PC-9 (cell line): ENCODE results near the gene CNFN. TPM values are rescaled to one million over a fixed set of nuclear protein-coding genes. Genes with fewer than 3 reads are reported as not detected.

Experiments
- BruUV-seq: library from RNA; stranded (reverse); fragments of 400-500 nt; replicated peaks from 2 replicates; lab custom pipeline; 2021; lab: Mats Ljungman, UMichigan
- CTCF ChIA-PET: fragments of 300-600 bp; sonication (Branson Sonifier 250); formaldehyde crosslinking; loops from one replicate; lab custom pipeline; 2022; ENCODE audit warnings: antibody characterized with exemption; lab: Charles Lee
- POLR2A ChIA-PET: fragments of 300-600 bp; sonication (Branson Sonifier 250); formaldehyde crosslinking; loops from one replicate; lab custom pipeline; 2022; ENCODE audit warnings: antibody characterized with exemption; ENCODE audit not compliant: unreplicated experiment; lab: Charles Lee
- DNase-seq, 2 experiments: peaks; one replicate each; pipeline versions ENCODE4 v3.0.0 to v3.0.0-alpha.2; 2015 to 2022; ENCODE audit warnings: mixed read lengths in 1 of 2
- H2AFZ ChIP-seq: fragments of 200-600 bp; sonication (generic); 2 replicates; pipeline ENCODE4 v1.8.1; 2017; ENCODE audit warnings: antibody characterized with exemption
- H3F3A ChIP-seq: fragments of 200-600 bp; sonication (generic); 2 replicates; pipeline ENCODE4 v1.8.1; 2017; ENCODE audit warnings: antibody characterized with exemption, mild to moderate bottlenecking, low read depth; ENCODE audit not compliant: insufficient read depth
- H3K27ac ChIP-seq: fragments of 200-600 bp; sonication (generic); 2 replicates; pipeline ENCODE4 v1.6.1; 2016; ENCODE audit warnings: mixed run types
- H3K27me3 ChIP-seq: fragments of 200-600 bp; sonication (generic); 2 replicates; pipeline ENCODE4 v1.6.1; 2016; ENCODE audit warnings: low read depth, mixed run types; ENCODE audit not compliant: insufficient read depth
- H3K36me3 ChIP-seq: fragments of 200-600 bp; sonication (generic); 2 replicates; pipeline ENCODE4 v1.6.1; 2016; ENCODE audit warnings: low read depth, mixed run types
- H3K4me1 ChIP-seq: fragments of 200-600 bp; sonication (generic); replicated peaks from 2 replicates; pipeline ENCODE4 v1.6.1; 2016; ENCODE audit warnings: mixed run types; ENCODE audit not compliant: insufficient read depth
- H3K4me2 ChIP-seq: fragments of 200-600 bp; sonication (generic); 2 replicates; pipeline ENCODE4 v1.6.1; 2017; ENCODE audit warnings: mixed run types
- H3K4me3 ChIP-seq: fragments of 200-600 bp; sonication (generic); 2 replicates; pipeline ENCODE4 v1.6.1; 2016; ENCODE audit warnings: mixed run types
- H3K79me2 ChIP-seq: fragments of 200-600 bp; sonication (generic); 2 replicates; pipeline ENCODE4 v1.6.1; 2017; ENCODE audit warnings: low read depth, mixed run types
- H3K9me2 ChIP-seq: fragments of 200-600 bp; sonication (generic); 2 replicates; pipeline ENCODE4 v1.8.1; 2017; ENCODE audit warnings: mild to moderate bottlenecking; ENCODE audit not compliant: insufficient read depth
- H3K9me3 ChIP-seq: fragments of 200-600 bp; sonication (generic); 2 replicates; pipeline ENCODE4 v1.8.1; 2016; ENCODE audit warnings: low read depth; ENCODE audit not compliant: insufficient read depth
- H4K20me1 ChIP-seq: fragments of 200-600 bp; sonication (generic); 2 replicates; pipeline ENCODE4 v1.8.1; 2017; ENCODE audit not compliant: insufficient read depth
- EZH2 ChIP-seq: fragments of 200-600 bp; sonication (generic); IDR thresholded peaks from 2 replicates; pipeline ENCODE4 v1.8.0; 2017; ENCODE audit warnings: antibody characterized with exemption, low read depth
- intact Hi-C: fragments of 100-400 bp; cut with micrococcal nuclease; formaldehyde crosslinking; loops from one replicate; pipeline ENCODE4 v1.10.0; 2022; ENCODE audit not compliant: unreplicated experiment
- total RNA-seq: library from RNA; stranded (reverse); gene quantifications from 2 replicates; pipeline ENCODE4 v1.2.3, GENCODE V29; 2021
- TF ChIP-seq, protein P1 (sequence below): fragments of 200-600 bp; sonication (generic); conservative IDR thresholded peaks from 2 replicates; pipeline ENCODE4 v1.6.1; 2017; ENCODE audit warnings: mixed run types, antibody characterized with exemption, mild to moderate bottlenecking, moderate library complexity

CNFN gene
- total RNA-seq, 1 experiment from 2014 or later, result 4.9 TPM

DNA sequence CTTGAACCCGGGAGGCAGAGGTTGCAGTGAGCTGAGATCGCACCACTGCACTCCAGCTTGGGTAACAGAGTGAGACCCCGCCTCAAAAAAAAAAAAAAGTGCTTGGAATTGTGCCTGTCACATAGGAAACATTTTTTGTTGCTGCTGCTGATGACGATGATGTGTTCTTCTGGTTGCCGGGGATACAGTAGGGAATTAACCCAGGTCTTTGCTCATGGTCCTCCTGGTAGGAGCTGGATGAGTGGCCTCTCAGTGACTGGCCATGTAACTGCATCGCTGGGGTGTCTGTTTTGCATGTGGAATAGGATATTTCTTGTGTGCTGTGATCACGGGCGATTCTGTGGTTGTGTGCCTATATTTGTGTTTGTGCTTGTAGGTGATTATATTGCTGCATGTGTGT lies 4.7 kb upstream of the CNFN start:
- Histone ChIP-seq H3K27ac (no peak overlapping the region), H3K79me2 (peaks cover 12% of the 10 kb centered on the region), H4K20me1 (no peaks in the 10 kb centered on the region), H3K36me3 (no peaks in the 10 kb centered on the region), H3F3A (peaks cover 20% of the 10 kb centered on the region; the same call in 1 of the 2 replicates), H3K4me3 (no peak overlapping the region), H3K9me3 (no peaks in the 10 kb centered on the region), H3K9me2 (no peaks in the 10 kb centered on the region), H2AFZ (no peak overlapping the region), H3K4me1 (peaks cover 42% of the 10 kb centered on the region), H3K27me3 (peaks cover 3% of the 10 kb centered on the region; the same call in 1 of the 2 replicates), H3K4me2 (no peak overlapping the region)
- POLR2A ChIA-PET, result no interaction called here
- DNase-seq, result no peak
- intact Hi-C loops, result no loop called here
- no peak for TF ChIP-seq EZH2
- TF ChIP-seq, protein P1, sequence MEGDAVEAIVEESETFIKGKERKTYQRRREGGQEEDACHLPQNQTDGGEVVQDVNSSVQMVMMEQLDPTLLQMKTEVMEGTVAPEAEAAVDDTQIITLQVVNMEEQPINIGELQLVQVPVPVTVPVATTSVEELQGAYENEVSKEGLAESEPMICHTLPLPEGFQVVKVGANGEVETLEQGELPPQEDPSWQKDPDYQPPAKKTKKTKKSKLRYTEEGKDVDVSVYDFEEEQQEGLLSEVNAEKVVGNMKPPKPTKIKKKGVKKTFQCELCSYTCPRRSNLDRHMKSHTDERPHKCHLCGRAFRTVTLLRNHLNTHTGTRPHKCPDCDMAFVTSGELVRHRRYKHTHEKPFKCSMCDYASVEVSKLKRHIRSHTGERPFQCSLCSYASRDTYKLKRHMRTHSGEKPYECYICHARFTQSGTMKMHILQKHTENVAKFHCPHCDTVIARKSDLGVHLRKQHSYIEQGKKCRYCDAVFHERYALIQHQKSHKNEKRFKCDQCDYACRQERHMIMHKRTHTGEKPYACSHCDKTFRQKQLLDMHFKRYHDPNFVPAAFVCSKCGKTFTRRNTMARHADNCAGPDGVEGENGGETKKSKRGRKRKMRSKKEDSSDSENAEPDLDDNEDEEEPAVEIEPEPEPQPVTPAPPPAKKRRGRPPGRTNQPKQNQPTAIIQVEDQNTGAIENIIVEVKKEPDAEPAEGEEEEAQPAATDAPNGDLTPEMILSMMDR, result no peak
- CTCF ChIA-PET, result no interaction called here
- BruUV-seq, result no TSS peak

DNA sequence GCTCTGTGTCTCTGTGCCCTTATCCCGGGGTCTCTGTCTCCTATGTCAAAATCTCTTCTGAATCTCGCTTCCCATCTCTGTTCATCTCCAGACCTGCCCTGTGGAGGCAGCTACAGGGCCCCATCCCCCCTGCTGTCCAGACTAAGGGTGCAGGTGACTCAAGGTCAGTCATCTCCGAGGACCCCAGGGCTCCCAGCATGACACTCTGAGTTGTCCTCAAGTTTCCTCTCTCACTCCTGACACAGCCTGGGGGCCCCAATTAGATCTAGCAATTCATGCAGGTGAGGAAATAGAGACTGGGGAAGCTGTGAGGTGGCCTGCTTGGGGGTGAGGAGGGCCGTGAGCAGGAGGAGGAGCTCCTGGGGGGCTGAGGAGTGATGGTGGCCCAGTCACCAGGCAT lies 2.1 kb upstream of the CNFN start:
- Histone ChIP-seq H3F3A (peaks cover 16% of the 10 kb centered on the region; the same call in 1 of the 2 replicates), H3K27ac (no peak overlapping the region), H3K9me3 (no peaks in the 10 kb centered on the region), H3K27me3 (peaks cover 5% of the 10 kb centered on the region; the same call in 1 of the 2 replicates), H3K79me2 (no peaks in the 10 kb centered on the region), H3K4me3 (no peak overlapping the region), H3K4me2 (0 out of 2 replicates have a peak overlapping the region, but pooled peaks have one; percentile 19), H4K20me1 (no peaks in the 10 kb centered on the region), H3K36me3 (no peaks in the 10 kb centered on the region), H3K9me2 (no peaks in the 10 kb centered on the region), H3K4me1 (peaks cover 33% of the 10 kb centered on the region), H2AFZ (no peak overlapping the region)
- BruUV-seq, result no TSS peak
- TF ChIP-seq EZH2, result no peak
- TF ChIP-seq, protein P1, result no peak
- CTCF ChIA-PET, result no interaction called here
- intact Hi-C loops, result no loop called here
- POLR2A ChIA-PET, result no interaction called here
- no peak for DNase-seq

DNA sequence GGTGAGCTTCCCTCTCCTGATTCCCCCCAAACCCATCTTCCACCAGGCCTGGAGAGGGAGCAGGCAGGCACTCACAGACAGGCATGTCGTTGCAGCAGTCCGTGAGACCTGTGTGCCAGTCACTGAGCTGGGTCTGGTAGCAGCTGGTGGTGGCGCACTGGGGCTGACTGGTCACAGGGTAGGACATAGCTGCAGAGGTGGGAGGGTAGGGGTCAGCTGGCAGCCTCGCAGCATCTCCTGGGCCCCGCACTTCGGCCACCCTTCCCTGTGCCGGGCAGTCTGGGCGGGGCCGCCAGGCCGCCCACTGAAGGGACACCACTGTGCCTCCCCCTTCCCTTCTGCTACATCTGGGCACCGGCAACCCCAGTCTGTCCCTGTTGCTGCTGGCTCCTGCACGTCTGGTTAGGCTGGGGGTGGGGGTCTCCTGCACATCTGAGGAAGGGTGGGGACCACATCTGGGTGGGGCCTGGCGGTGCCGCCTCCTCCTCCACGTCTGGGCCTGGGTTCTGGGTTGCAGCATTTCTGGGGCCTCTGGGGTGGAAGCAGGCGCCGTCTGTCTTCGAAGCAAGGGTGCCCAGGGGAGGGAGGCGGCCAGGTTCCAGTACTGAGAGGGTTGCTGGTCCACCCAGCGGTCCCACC lies 1.1 kb downstream of the CNFN start:
- H3K79me2 ChIP-seq, result no peaks in the 10 kb centered on the region
- ChIA-PET CTCF (no interaction called here), POLR2A (no interaction called here)
- peaks cover 27% of the 10 kb centered on the region for H3K4me1 ChIP-seq
- H4K20me1 ChIP-seq, result no peaks in the 10 kb centered on the region
- no peak overlapping the region for H3K4me3 ChIP-seq
- H3K27me3 ChIP-seq, result peaks cover 5% of the 10 kb centered on the region; the same call in 1 of the 2 replicates
- peaks cover 13% of the 10 kb centered on the region for H3F3A ChIP-seq
- no peak overlapping the region for H3K4me2 ChIP-seq
- intact Hi-C loops, result no loop called here
- BruUV-seq, result no TSS peak
- no peaks in the 10 kb centered on the region for H3K9me3 ChIP-seq
- no peak overlapping the region for H2AFZ ChIP-seq
- H3K9me2 ChIP-seq, result no peaks in the 10 kb centered on the region
- no peak overlapping the region for H3K27ac ChIP-seq
- DNase-seq, result no peak
- no peaks in the 10 kb centered on the region for H3K36me3 ChIP-seq
- no peak for TF ChIP-seq EZH2
- TF ChIP-seq, protein P1, result no peak
